ENCODE results near the gene TBC1D32. TPM values are rescaled to one million over a fixed set of nuclear protein-coding genes. Genes with fewer than 3 reads are reported as not detected.
A peak's percentile ranks its signal among the peaks of the same experiment; 100 is the strongest.
"Not testable (repeated sequence)": the region's sequence is repeated elsewhere in the genome, so short reads cannot be mapped to it uniquely, and the experiment has no call there.

TBC1D32 gene
- total RNA-seq, 2 donors from 2014 or later, result 7.4 to 10.4 TPM

- H3K27ac Mint-ChIP-seq, result no peak overlapping the region
- H3K4me3 Mint-ChIP-seq, result no peak overlapping the region
- no peaks in the 10 kb centered on the region for H3K9me3 Mint-ChIP-seq
- DNase-seq, result no peak
- peaks cover 6% of the 10 kb centered on the region for H3K4me1 Mint-ChIP-seq (ENCODE audit: low read depth)
- H3K36me3 Mint-ChIP-seq (ENCODE audit: insufficient read depth in 2 of 2), result no peaks in the 10 kb centered on the region
- H3K27me3 Mint-ChIP-seq (ENCODE audit: low read depth), result no peaks in the 10 kb centered on the region
- no peak for ATAC-seq (replicated peaks in 1 of 2)
Observed at GRCh38 chr6:121112356-121112755, 221.9 kb downstream of the TBC1D32 start.

- DNase-seq (no peak), ATAC-seq (replicated peaks in 1 of 2) (no peak)
- H3K4me1 Mint-ChIP-seq (ENCODE audit: low read depth), result no peaks in the 10 kb centered on the region
- H3K27me3 Mint-ChIP-seq (ENCODE audit: low read depth), result no peaks in the 10 kb centered on the region
- H3K9me3 Mint-ChIP-seq, result no peaks in the 10 kb centered on the region
- no peaks in the 10 kb centered on the region for H3K36me3 Mint-ChIP-seq (ENCODE audit: insufficient read depth in 2 of 2)
- no peak overlapping the region for H3K4me3 Mint-ChIP-seq
- no peak overlapping the region for H3K27ac Mint-ChIP-seq
Observed at GRCh38 chr6:121110733-121111132, 223.5 kb downstream of the TBC1D32 start.

- no peaks in the 10 kb centered on the region for H3K4me1 Mint-ChIP-seq (ENCODE audit: low read depth)
- DNase-seq (no peak), ATAC-seq (replicated peaks in 1 of 2) (no peak)
- peaks cover under 1 to 3% of the 10 kb centered on the region in 2 donors for H3K9me3 Mint-ChIP-seq
- H3K4me3 Mint-ChIP-seq, result no peak overlapping the region
- no peaks in the 10 kb centered on the region for H3K27me3 Mint-ChIP-seq (ENCODE audit: low read depth)
- H3K27ac Mint-ChIP-seq, result no peak overlapping the region
- peaks cover 2 to 6% of the 10 kb centered on the region in 2 donors for H3K36me3 Mint-ChIP-seq (ENCODE audit: insufficient read depth in 2 of 2)
Observed at GRCh38 chr6:121106962-121107361, 227.3 kb downstream of the TBC1D32 start.

- H3K36me3 Mint-ChIP-seq (ENCODE audit: insufficient read depth in 2 of 2), result peaks cover 6 to 8% of the 10 kb centered on the region in 2 donors
- H3K27ac Mint-ChIP-seq, result no peak overlapping the region
- no peak for ATAC-seq (replicated peaks in 1 of 2)
- DNase-seq, result no peak
- H3K9me3 Mint-ChIP-seq, result peaks cover 3 to 6% of the 10 kb centered on the region in 2 donors
- no peaks in the 10 kb centered on the region for H3K4me1 Mint-ChIP-seq (ENCODE audit: low read depth)
- H3K4me3 Mint-ChIP-seq, result no peak overlapping the region
- no peaks in the 10 kb centered on the region for H3K27me3 Mint-ChIP-seq (ENCODE audit: low read depth)
Observed at GRCh38 chr6:121105461-121105860, 228.8 kb downstream of the TBC1D32 start.

GRCh38 chr6:121093928-121094327, 240.4 kb downstream of the TBC1D32 start:
- H3K9me3 Mint-ChIP-seq, result peaks cover 0 to 3% of the 10 kb centered on the region in 2 donors
- H3K4me1 Mint-ChIP-seq (ENCODE audit: low read depth), result no peaks in the 10 kb centered on the region
- ATAC-seq (replicated peaks in 1 of 2) (no peak), DNase-seq (no peak)
- no peak overlapping the region for H3K27ac Mint-ChIP-seq
- H3K27me3 Mint-ChIP-seq (ENCODE audit: low read depth), result no peaks in the 10 kb centered on the region
- H3K36me3 Mint-ChIP-seq (ENCODE audit: insufficient read depth in 2 of 2), result peaks cover 0 to 4% of the 10 kb centered on the region in 2 donors
- H3K4me3 Mint-ChIP-seq, result no peak overlapping the region

GRCh38 chr6:121090492-121090891, 243.8 kb downstream of the TBC1D32 start:
- H3K9me3 Mint-ChIP-seq, result no peaks in the 10 kb centered on the region
- no peak overlapping the region for H3K4me3 Mint-ChIP-seq
- no peaks in the 10 kb centered on the region for H3K27me3 Mint-ChIP-seq (ENCODE audit: low read depth)
- H3K36me3 Mint-ChIP-seq (ENCODE audit: insufficient read depth in 2 of 2), result peaks cover 0 to 1% of the 10 kb centered on the region in 2 donors
- DNase-seq (no peak), ATAC-seq (replicated peaks in 1 of 2) (no peak)
- no peak overlapping the region for H3K27ac Mint-ChIP-seq
- H3K4me1 Mint-ChIP-seq (ENCODE audit: low read depth), result no peaks in the 10 kb centered on the region

GRCh38 chr6:121086876-121087275, 247.4 kb downstream of the TBC1D32 start:
- Mint-ChIP-seq H3K4me3 (no peak overlapping the region), H3K9me3 (no peaks in the 10 kb centered on the region), H3K27ac (no peak overlapping the region), H3K27me3 (ENCODE audit: low read depth) (no peaks in the 10 kb centered on the region), H3K36me3 (ENCODE audit: insufficient read depth in 2 of 2) (no peaks in the 10 kb centered on the region), H3K4me1 (ENCODE audit: low read depth) (no peaks in the 10 kb centered on the region)
- DNase-seq (no peak), ATAC-seq (replicated peaks in 1 of 2) (no peak)

- DNase-seq (no peak), ATAC-seq (replicated peaks in 1 of 2) (no peak)
- H3K4me3 Mint-ChIP-seq, result no peak overlapping the region
- no peak overlapping the region for H3K27ac Mint-ChIP-seq
- H3K27me3 Mint-ChIP-seq (ENCODE audit: low read depth), result no peaks in the 10 kb centered on the region
- H3K4me1 Mint-ChIP-seq (ENCODE audit: low read depth), result no peaks in the 10 kb centered on the region
- peaks cover 0 to 2% of the 10 kb centered on the region in 2 donors for H3K9me3 Mint-ChIP-seq
- peaks cover 0 to 1% of the 10 kb centered on the region in 2 donors for H3K36me3 Mint-ChIP-seq (ENCODE audit: insufficient read depth in 2 of 2)
Observed at GRCh38 chr6:121076119-121076518, 258.2 kb downstream of the TBC1D32 start.

GRCh38 chr6:121068749-121069148, 265.5 kb downstream of the TBC1D32 start:
- Mint-ChIP-seq H3K36me3 (ENCODE audit: insufficient read depth in 2 of 2) (peaks cover 8 to 19% of the 10 kb centered on the region in 2 donors), H3K9me3 (peaks cover 6 to 14% of the 10 kb centered on the region in 2 donors)
- DNase-seq; H3K27ac Mint-ChIP-seq; H3K4me1 Mint-ChIP-seq (ENCODE audit: low read depth); ATAC-seq (replicated peaks in 1 of 2); H3K27me3 Mint-ChIP-seq (ENCODE audit: low read depth); H3K4me3 Mint-ChIP-seq: not testable (repeated sequence)

- Mint-ChIP-seq H3K4me1 (ENCODE audit: low read depth) (no peaks in the 10 kb centered on the region), H3K9me3 (peaks cover 11 to 17% of the 10 kb centered on the region in 2 donors), H3K4me3 (no peak overlapping the region), H3K36me3 (ENCODE audit: insufficient read depth in 2 of 2) (peaks cover 11 to 19% of the 10 kb centered on the region in 2 donors), H3K27me3 (ENCODE audit: low read depth) (no peaks in the 10 kb centered on the region), H3K27ac (no peak overlapping the region)
- DNase-seq, result no peak
- ATAC-seq (replicated peaks in 1 of 2), result no peak
Observed at GRCh38 chr6:121067381-121067780, 266.9 kb downstream of the TBC1D32 start.

- Mint-ChIP-seq H3K4me3 (no peak overlapping the region), H3K4me1 (ENCODE audit: low read depth) (no peaks in the 10 kb centered on the region), H3K27me3 (ENCODE audit: low read depth) (no peaks in the 10 kb centered on the region), H3K36me3 (ENCODE audit: insufficient read depth in 2 of 2) (peaks cover 6 to 11% of the 10 kb centered on the region in 2 donors), H3K27ac (no peak overlapping the region), H3K9me3 (peaks cover 12 to 19% of the 10 kb centered on the region in 2 donors)
- no peak for DNase-seq
- no peak for ATAC-seq (replicated peaks in 1 of 2)
Observed at GRCh38 chr6:121064345-121064744, 269.9 kb downstream of the TBC1D32 start.

GRCh38 chr6:121055572-121056163, 278.6 kb downstream of the TBC1D32 start:
- no peaks in the 10 kb centered on the region for H3K27me3 Mint-ChIP-seq (ENCODE audit: low read depth)
- ATAC-seq (replicated peaks in 1 of 2), result peak in 1 of 2 donors; percentile 61
- no peak overlapping the region for H3K27ac Mint-ChIP-seq
- H3K4me3 Mint-ChIP-seq, result no peak overlapping the region
- H3K36me3 Mint-ChIP-seq (ENCODE audit: insufficient read depth in 2 of 2), result no peaks in the 10 kb centered on the region
- H3K9me3 Mint-ChIP-seq, result no peaks in the 10 kb centered on the region
- H3K4me1 Mint-ChIP-seq (ENCODE audit: low read depth), result no peaks in the 10 kb centered on the region
- DNase-seq, result no peak

- H3K27me3 Mint-ChIP-seq (ENCODE audit: low read depth); ATAC-seq (replicated peaks in 1 of 2); H3K4me1 Mint-ChIP-seq (ENCODE audit: low read depth); H3K27ac Mint-ChIP-seq; H3K36me3 Mint-ChIP-seq (ENCODE audit: insufficient read depth in 2 of 2); DNase-seq; H3K9me3 Mint-ChIP-seq; H3K4me3 Mint-ChIP-seq: not testable (repeated sequence)
Observed at GRCh38 chr6:121048593-121048992, 285.7 kb downstream of the TBC1D32 start.

- not testable (repeated sequence) for H3K4me3 Mint-ChIP-seq
Observed at GRCh38 chr6:121044905-121045304, 289.4 kb downstream of the TBC1D32 start.

More at GRCh38 chr6:121044905-121045304, 289.4 kb downstream of the TBC1D32 start:
- H3K27me3 Mint-ChIP-seq (ENCODE audit: low read depth); H3K36me3 Mint-ChIP-seq (ENCODE audit: insufficient read depth in 2 of 2); H3K27ac Mint-ChIP-seq; H3K9me3 Mint-ChIP-seq; ATAC-seq (replicated peaks in 1 of 2); H3K4me1 Mint-ChIP-seq (ENCODE audit: low read depth); DNase-seq: not testable (repeated sequence)
